H1 (cell line): ENCODE measurements around the gene NCOA1. TPM values are rescaled to one million over a fixed set of nuclear protein-coding genes. Genes with fewer than 3 reads are reported as not detected.

Source experiments
- CTCF ChIA-PET: fragments of 300-600 bp; sonication (Branson Sonifier 250); formaldehyde crosslinking; loops from one replicate; lab custom pipeline; 2021; ENCODE audit not compliant: partially characterized antibody; lab: Charles Lee
- POLR2A ChIA-PET: fragments of 300-600 bp; sonication (Branson Sonifier 250); formaldehyde crosslinking; loops from one replicate; lab custom pipeline; 2021; ENCODE audit warnings: inconsistent platforms; ENCODE audit not compliant: partially characterized antibody; lab: Charles Lee
- DNase-seq, 2 experiments: peaks; one replicate each; pipeline versions ENCODE4 v3.0.0 to v3.0.0-alpha.2; 2010 to 2022; ENCODE audit warnings: low spot score in 2 of 2, low read depth in 1 of 2, mixed read lengths in 1 of 2
- FAIRE-seq: peaks from 2 replicates; lab custom pipeline; 2011; peaks lifted over from hg19 to GRCh38; lab: Jason Lieb, UNC
- H2AFZ ChIP-seq: 2 replicates; pipeline ENCODE4 v1.8.1; 2012; ENCODE audit warnings: low read length, inconsistent platforms
- H2AK5ac ChIP-seq: 2 replicates; pipeline ENCODE4 v1.6.1; 2013; ENCODE audit warnings: low read depth, low read length
- H2BK120ac ChIP-seq: replicated peaks from 2 replicates; pipeline ENCODE3; 2013; ENCODE audit warnings: low read depth, low read length, inconsistent platforms
- H2BK12ac ChIP-seq: 2 replicates; pipeline ENCODE4 v1.6.1; 2013; ENCODE audit warnings: low read depth, low read length
- H2BK15ac ChIP-seq: 2 replicates; pipeline ENCODE4 v1.6.1; 2013; ENCODE audit warnings: low read length
- H2BK20ac ChIP-seq: 2 replicates; pipeline ENCODE4 v1.6.1; 2013; ENCODE audit warnings: low read length
- H2BK5ac ChIP-seq: 2 replicates; pipeline ENCODE4 v1.6.1; 2013; ENCODE audit warnings: low read depth, low read length
- H3K14ac ChIP-seq: 2 replicates; pipeline ENCODE4 v1.6.1; 2013; ENCODE audit warnings: inconsistent platforms; ENCODE audit not compliant: insufficient read length
- H3K18ac ChIP-seq: 2 replicates; pipeline ENCODE4 v1.6.1; 2013; ENCODE audit warnings: low read length; ENCODE audit errors: extremely low read depth
- H3K23ac ChIP-seq: 2 replicates; pipeline ENCODE4 v1.6.1; 2013; ENCODE audit warnings: inconsistent platforms; ENCODE audit not compliant: insufficient read length
- H3K23me2 ChIP-seq: 2 replicates; pipeline ENCODE4 v1.6.1; 2013; ENCODE audit warnings: low read depth, low read length
- H3K27ac ChIP-seq: 2 replicates; pipeline ENCODE4 v1.6.1; 2011; ENCODE audit warnings: low read depth, low read length, inconsistent platforms
- H3K27me3 ChIP-seq, 4 experiments: replicated peaks in 1 of 4; 1 replicate in 1 of 4; 2 replicates in 3 of 4; pipeline versions ENCODE4 v1.6.1 to v1.8.1; 2011 to 2013; ENCODE audit warnings: low read length in 3 of 4, mild to moderate bottlenecking in 3 of 4, inconsistent platforms in 2 of 4, mixed read lengths in 2 of 4, moderate library complexity in 1 of 4; ENCODE audit not compliant: control insufficient read depth in 3 of 4, insufficient read depth in 3 of 4; ENCODE audit errors: extremely low read depth in 1 of 4
- H3K36me3 ChIP-seq, 4 experiments: 2 replicates each; pipeline versions ENCODE4 v1.6.1 to v1.8.1; 2011 to 2013; ENCODE audit warnings: mild to moderate bottlenecking in 4 of 4, low read length in 3 of 4, moderate library complexity in 2 of 4, control low read depth in 1 of 4, inconsistent platforms in 1 of 4; ENCODE audit not compliant: insufficient read depth in 4 of 4, control insufficient read depth in 2 of 4
- H3K4ac ChIP-seq: replicated peaks from 2 replicates; pipeline ENCODE3; 2013; ENCODE audit warnings: low read length, low read depth, mixed read lengths, inconsistent platforms; ENCODE audit not compliant: insufficient read length
- H3K4me1 ChIP-seq, 4 experiments: replicated peaks in 1 of 4; 1 replicate in 1 of 4; 2 replicates in 3 of 4; pipeline versions ENCODE4 v1.6.1 to v1.8.1; 2011 to 2013; ENCODE audit warnings: low read length in 3 of 4, inconsistent platforms in 2 of 4, mixed read lengths in 1 of 4; ENCODE audit not compliant: insufficient read depth in 4 of 4, control insufficient read depth in 3 of 4
- H3K4me2 ChIP-seq, 2 experiments: 2 replicates each; pipeline versions ENCODE4 v1.6.1 to v1.8.1; 2011 to 2013; ENCODE audit warnings: low read depth in 2 of 2, low read length in 2 of 2, control low read depth in 1 of 2, inconsistent platforms in 1 of 2, mild to moderate bottlenecking in 1 of 2; ENCODE audit not compliant: insufficient read depth in 1 of 2
- H3K4me3 ChIP-seq, 4 experiments: fragments of 200-600, 300-600 bp in 1 of 4; sonication (generic), shearing (Covaris generic), sonication (Bioruptor Twin) in 1 of 4; 2 replicates each; pipeline versions ENCODE4 v1.5.1 to v1.8.1; 2011 to 2016; ENCODE audit warnings: low read length in 4 of 4, low read depth in 3 of 4, control low read depth in 2 of 4, inconsistent platforms in 2 of 4, mild to moderate bottlenecking in 2 of 4, mixed read lengths in 1 of 4, moderate library complexity in 1 of 4; ENCODE audit not compliant: insufficient read depth in 2 of 4; ENCODE audit errors: extremely low read depth in 1 of 4
- H3K56ac ChIP-seq: replicated peaks from 2 replicates; pipeline ENCODE3; 2013; ENCODE audit warnings: low read depth, mild to moderate bottlenecking, mixed read lengths, low read length, inconsistent platforms; ENCODE audit not compliant: insufficient read length
- H3K79me1 ChIP-seq: 2 replicates; pipeline ENCODE4 v1.6.1; 2013; ENCODE audit warnings: low read depth, low read length, control low read depth
- H3K79me2 ChIP-seq, 2 experiments: 2 replicates each; pipeline versions ENCODE4 v1.6.1 to v1.8.1; 2012 to 2013; ENCODE audit warnings: low read length in 2 of 2, mild to moderate bottlenecking in 2 of 2, inconsistent platforms in 1 of 2; ENCODE audit not compliant: insufficient read depth in 2 of 2, control insufficient read depth in 1 of 2
- H3K9ac ChIP-seq, 4 experiments: replicated peaks in 1 of 4; 1 replicate in 1 of 4; 2 replicates in 3 of 4; pipeline versions ENCODE4 v1.6.1 to v1.8.1; 2011 to 2013; ENCODE audit warnings: low read depth in 3 of 4, low read length in 3 of 4, control low read depth in 2 of 4, mild to moderate bottlenecking in 2 of 4, moderate library complexity in 2 of 4, inconsistent platforms in 1 of 4; ENCODE audit errors: extremely low read depth in 1 of 4
- H3K9me3 ChIP-seq, 2 experiments: 2 replicates each; pipeline versions ENCODE4 v1.6.1 to v1.8.1; 2012 to 2013; ENCODE audit warnings: mild to moderate bottlenecking in 2 of 2, moderate library complexity in 2 of 2, control low read depth in 1 of 2, inconsistent platforms in 1 of 2, low read depth in 1 of 2, low read length in 1 of 2, mixed read lengths in 1 of 2; ENCODE audit not compliant: insufficient read depth in 2 of 2
- H4K20me1 ChIP-seq, 2 experiments: replicated peaks in 1 of 2; 2 replicates each; pipeline versions ENCODE3 to v1.8.1; 2011 to 2013; ENCODE audit warnings: inconsistent platforms in 2 of 2, low read length in 2 of 2, mild to moderate bottlenecking in 1 of 2; ENCODE audit not compliant: insufficient read depth in 2 of 2, control insufficient read depth in 1 of 2
- H4K5ac ChIP-seq: 2 replicates; pipeline ENCODE4 v1.6.1; 2013; ENCODE audit warnings: low read length, low read depth, mixed read lengths, inconsistent platforms; ENCODE audit not compliant: insufficient read length
- H4K8ac ChIP-seq: 2 replicates; pipeline ENCODE4 v1.8.0; 2013; ENCODE audit warnings: mild to moderate bottlenecking, moderate library complexity, low read length, inconsistent platforms; ENCODE audit not compliant: insufficient read depth; ENCODE audit errors: extremely low read depth
- H4K91ac ChIP-seq: replicated peaks from 2 replicates; pipeline ENCODE3; 2013; ENCODE audit warnings: low read length, mixed read lengths, inconsistent platforms; ENCODE audit not compliant: insufficient read length
- ATF3 ChIP-seq: IDR thresholded peaks from 2 replicates; pipeline ENCODE4 v1.6.1; 2011; ENCODE audit warnings: low read depth, mild to moderate bottlenecking, low read length; ENCODE audit not compliant: insufficient read depth
- EP300 ChIP-seq, 2 experiments: IDR thresholded peaks; 1 replicate in 1 of 2; 2 replicates in 1 of 2; pipeline ENCODE4 v1.6.1; 2011 to 2012; ENCODE audit warnings: low read depth in 2 of 2, low read length in 2 of 2, mild to moderate bottlenecking in 2 of 2, borderline replicate concordance in 1 of 2, inconsistent platforms in 1 of 2, moderate library complexity in 1 of 2
- GTF2F1 ChIP-seq: IDR thresholded peaks from 2 replicates; pipeline ENCODE4 v1.6.1; 2012; ENCODE audit warnings: low read depth, low read length, improper control_type of control experiment, borderline replicate concordance
- SP4 ChIP-seq: IDR thresholded peaks from 2 replicates; pipeline ENCODE4 v1.6.1; 2012; ENCODE audit warnings: low read length, inconsistent platforms
- WGBS, 2 experiments: shearing (Covaris generic) in 1 of 2; methylation state at CpG; one replicate each; pipeline versions ENCODE4 v1.1.6 to v1.1.7; 2013 to 2015; ENCODE audit warnings: low lambda C conversion rate in 2 of 2, mixed read lengths in 2 of 2, inconsistent platforms in 1 of 2, low coverage in 1 of 2, missing lambda C conversion rate in 1 of 2; ENCODE audit not compliant: insufficient replicate concordance in 2 of 2, insufficient coverage in 1 of 2, insufficient read length in 1 of 2; ENCODE audit errors: extremely low coverage in 1 of 2, missing lambda C conversion rate in 1 of 2; 5-methylcytosine and 5-hydroxymethylcytosine counted together
- polyA plus RNA-seq, 7 experiments: library from polyadenylated mRNA; depleted of rRNA in 3 of 7; stranded (reverse) in 5 of 7; unstranded in 2 of 7; fragments of >200 nt in 5 of 7; fragments of 200-250 nt in 2 of 7; gene quantifications; 1 replicate in 5 of 7; 2 replicates in 1 of 7; 4 replicates in 1 of 7; pipeline versions ENCODE4 v1.2.1 to v1.2.3, GENCODE V29; 2011 to 2013; ENCODE audit warnings: missing spikeins in 2 of 7, mixed read lengths in 2 of 7
- total RNA-seq: library from RNA; stranded (reverse); fragmentation: NEBNext Ultra II Directional; extraction: Animal tissue kit (Norgen Biotek cat#: 25700); gene quantifications from 2 replicates; pipeline ENCODE4 v1.2.1, GENCODE V29; 2021

Gene NCOA1
- total and polyA plus RNA-seq, 2 of the 8 experiments (the other 6 are each of a cell fraction or from before 2014, with no cell fraction given) = 12.8 to 17.9 TPM

GRCh38 chr2:24466871-24467870 lies 23.9 kb upstream of the NCOA1 start:
- Histone ChIP-seq H3K36me3 (no peaks in the 10 kb centered on the region), H3K18ac (peak overlapping the region; percentile 2; the same call in 1 of the 2 replicates), H2BK5ac (no peak overlapping the region), H3K56ac (no peak overlapping the region), H3K79me2 (no peaks in the 10 kb centered on the region), H2AK5ac (no peak overlapping the region), H3K4ac (no peak overlapping the region), H2BK120ac (no peak overlapping the region), H3K27me3 (no peaks in the 10 kb centered on the region), H4K8ac (no peak overlapping the region), H3K23ac (no peak overlapping the region), H2BK12ac (no peak overlapping the region), H3K4me1 (no peaks in the 10 kb centered on the region; a peak in 1 of 7 replicates), H3K4me3 (no peak overlapping the region), H3K9ac (no peak overlapping the region), H4K5ac (no peak overlapping the region), H3K27ac (peak overlapping the region; percentile 3; the same call in 1 of the 2 replicates), H3K4me2 (peak overlapping the region in 1 of 2 experiments; percentile 44; a peak in 1 of 4 replicates), H3K9me3 (no peaks in the 10 kb centered on the region), H3K79me1 (no peaks in the 10 kb centered on the region), H4K91ac (no peak overlapping the region), H4K20me1 (no peaks in the 10 kb centered on the region), H2AFZ (peak overlapping the region; percentile 80), H2BK20ac (peak overlapping the region; percentile 23; the same call in 1 of the 2 replicates), H3K23me2 (no peaks in the 10 kb centered on the region; the same call in 1 of the 2 replicates), H3K14ac (no peak overlapping the region), H2BK15ac (no peak overlapping the region)
- DNase-seq = no peak
- ChIA-PET CTCF (interaction anchor here (0.6 to 1.6 kb wide), 4 partner anchors 16 to 145 kb away, joined by 3 read pairs; no protein-coding TSS in a partner anchor), POLR2A (interaction anchor here (0.7 kb wide), 1 partner anchor 28 kb away, joined by 4 read pairs; no protein-coding TSS in a partner anchor)
- FAIRE-seq = no peak
- WGBS, 2 experiments = 59% methylated on average over 7 of the region's 7 CpGs; no CpG with 5 or more reads in 1 of the 2 experiments
- no peak for TF ChIP-seq SP4
- TF ChIP-seq ATF3 = no peak
- TF ChIP-seq EP300 (IDR thresholded peaks at IDR 0.05; ENCODE audit: borderline replicate concordance in 1 of 2, low read depth in 2 of 2, low read length in 2 of 2) = no peak
- no peak for TF ChIP-seq GTF2F1
